ENCODE measurements around the gene COX19. TPM values are rescaled to one million over a fixed set of nuclear protein-coding genes. Genes with fewer than 3 reads are reported as not detected.

The COX19 gene
- total RNA-seq, 1 experiment from 2014 or later: 14.4 TPM

- CTCF ChIA-PET: interaction anchor here (0.6 to 0.7 kb wide), 2 partner anchors 88 to 106 kb away, joined by 3 to 6 read pairs; no protein-coding TSS in a partner anchor
- no peaks in the 10 kb centered on the region for H3K27me3 ChIP-seq (ENCODE audit: control insufficient read depth, insufficient read depth, low read length)
- ATAC-seq (no peak), DNase-seq (ENCODE audit: low read depth, low spot score) (no peak)
- POLR2A ChIA-PET: interaction anchor here (0.6 kb wide), 1 partner anchor 73 kb away, joined by 9 read pairs; no protein-coding TSS in a partner anchor
- no peak overlapping the region for H3K27ac ChIP-seq (ENCODE audit: low read length)
- no TSS peak for BruUV-seq (replicated peaks)
- H3K9me3 ChIP-seq (ENCODE audit: control insufficient read depth, insufficient read depth, low read depth, low read length): no peaks in the 10 kb centered on the region
- H3K4me1 ChIP-seq (ENCODE audit: control insufficient read depth, insufficient read depth, low read length): peaks cover 16% of the 10 kb centered on the region
- H3K36me3 ChIP-seq (ENCODE audit: control insufficient read depth, insufficient read depth, low read length): peaks cover 24% of the 10 kb centered on the region
- intact Hi-C loops (cut with micrococcal nuclease; ENCODE audit: unreplicated experiment): no loop called here
- TF ChIP-seq TCF7L2 (IDR thresholded peaks at IDR 0.05; ENCODE audit: low read depth, low read length) (no peak), CTCF (IDR thresholded peaks at IDR 0.05) (no peak), REST (IDR thresholded peaks at IDR 0.05; ENCODE audit: insufficient read depth in 1 of 2, low read depth in 2 of 2, low read length in 1 of 2) (no peak), POLR2AphosphoS5 (IDR thresholded peaks at IDR 0.05; ENCODE audit: low read depth, low read length) (no peak), SIN3A (IDR thresholded peaks at IDR 0.05; ENCODE audit: borderline replicate concordance, insufficient read depth, low read depth, low read length) (no peak)
- H3K4me3 ChIP-seq (ENCODE audit: low read depth in 2 of 2, low read length in 2 of 2): no peak overlapping the region
- in situ Hi-C loops (cut with HindIII; ENCODE audit: low pct_unique_long_range_greater_than_20kb, low sequenced_read_pairs): loop anchor here (25.0 kb wide), 1 partner anchor 164 kb away; a partner anchor contains a TSS
Measured at GRCh38 chr7:973312-973711, 2.0 kb downstream of the COX19 start.

- Histone ChIP-seq H3K27ac (ENCODE audit: low read length) (no peak overlapping the region), H3K9me3 (ENCODE audit: control insufficient read depth, insufficient read depth, low read depth, low read length) (no peaks in the 10 kb centered on the region), H3K27me3 (ENCODE audit: control insufficient read depth, insufficient read depth, low read length) (no peaks in the 10 kb centered on the region), H3K36me3 (ENCODE audit: control insufficient read depth, insufficient read depth, low read length) (peaks cover 24% of the 10 kb centered on the region), H3K4me3 (ENCODE audit: low read depth in 2 of 2, low read length in 2 of 2) (no peak overlapping the region), H3K4me1 (ENCODE audit: control insufficient read depth, insufficient read depth, low read length) (peaks cover 14% of the 10 kb centered on the region)
- intact Hi-C loops (cut with micrococcal nuclease; ENCODE audit: unreplicated experiment) (no loop called here), in situ Hi-C loops (cut with HindIII; ENCODE audit: low pct_unique_long_range_greater_than_20kb, low sequenced_read_pairs) (loop anchor here (25.0 kb wide), 1 partner anchor 165 kb away; a partner anchor contains a TSS)
- TF ChIP-seq REST (IDR thresholded peaks at IDR 0.05; ENCODE audit: insufficient read depth in 1 of 2, low read depth in 2 of 2, low read length in 1 of 2): no peak
- TF ChIP-seq POLR2AphosphoS5 (IDR thresholded peaks at IDR 0.05; ENCODE audit: low read depth, low read length): no peak
- TF ChIP-seq SIN3A (IDR thresholded peaks at IDR 0.05; ENCODE audit: borderline replicate concordance, insufficient read depth, low read depth, low read length): no peak
- no peak for TF ChIP-seq TCF7L2 (IDR thresholded peaks at IDR 0.05; ENCODE audit: low read depth, low read length)
- TF ChIP-seq CTCF (IDR thresholded peaks at IDR 0.05): no peak
- CTCF ChIA-PET: no interaction called here
- POLR2A ChIA-PET: interaction anchor here (0.6 kb wide), 1 partner anchor 72 kb away, joined by 9 read pairs; no protein-coding TSS in a partner anchor
- DNase-seq (ENCODE audit: low read depth, low spot score) (no peak), ATAC-seq (no peak)
- TSS peak; percentile 72 for BruUV-seq (replicated peaks)
Measured at GRCh38 chr7:972676-973309, 2.6 kb downstream of the COX19 start.

Measured in Panc1 (cell line).